ENCODE results near the gene CNP.
"Not testable (repeated sequence)": the region's sequence is repeated elsewhere in the genome, so short reads cannot be mapped to it uniquely, and the experiment has no call there.

CNP gene

DNA sequence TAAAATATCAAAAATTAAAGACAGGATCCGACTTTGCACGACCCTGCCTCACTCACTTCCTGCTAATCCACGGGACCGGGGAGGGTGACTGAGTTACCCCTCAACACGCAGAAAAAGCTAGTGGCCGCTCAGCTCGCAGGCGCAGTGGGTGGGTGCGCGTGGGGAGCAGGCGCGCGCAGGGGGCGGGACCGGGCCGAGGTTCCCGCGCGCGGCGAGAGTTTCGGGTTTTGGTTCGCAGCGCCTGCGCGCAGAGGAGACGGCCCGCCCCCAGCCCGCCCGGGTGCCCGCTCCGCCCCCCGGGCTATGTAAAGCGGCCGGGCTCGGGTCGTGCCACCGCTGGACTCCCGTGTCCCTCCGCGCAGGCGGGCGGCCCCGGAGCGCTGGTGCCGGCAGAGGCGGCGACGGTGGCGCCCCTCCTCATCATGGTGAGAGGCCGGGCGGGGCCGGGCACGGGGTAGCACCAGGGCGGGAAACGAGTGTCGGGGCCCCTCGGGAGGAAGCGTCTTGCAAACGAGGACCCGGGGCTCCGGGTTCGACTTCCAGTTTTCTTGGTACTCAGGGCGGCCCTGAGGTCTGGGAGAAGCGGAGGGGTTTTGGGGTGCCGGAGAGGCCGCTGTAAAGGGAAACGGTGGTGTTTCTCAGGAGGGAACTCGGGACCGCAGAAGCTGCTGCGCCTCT, at the start of gene CNP:
Gene CNP, plus strand, starts transcription at position 333 of the 678 bp plus-strand sequence. Its CDS starts 90 bp downstream, at position 423.
- DNase-seq (ENCODE audit: low spot score) = peak; percentile 99

GRCh38 chr17:41917192-41917591, 49.4 kb upstream of the CNP start:
- peak; percentile 60 for DNase-seq (ENCODE audit: low spot score)

DNA sequence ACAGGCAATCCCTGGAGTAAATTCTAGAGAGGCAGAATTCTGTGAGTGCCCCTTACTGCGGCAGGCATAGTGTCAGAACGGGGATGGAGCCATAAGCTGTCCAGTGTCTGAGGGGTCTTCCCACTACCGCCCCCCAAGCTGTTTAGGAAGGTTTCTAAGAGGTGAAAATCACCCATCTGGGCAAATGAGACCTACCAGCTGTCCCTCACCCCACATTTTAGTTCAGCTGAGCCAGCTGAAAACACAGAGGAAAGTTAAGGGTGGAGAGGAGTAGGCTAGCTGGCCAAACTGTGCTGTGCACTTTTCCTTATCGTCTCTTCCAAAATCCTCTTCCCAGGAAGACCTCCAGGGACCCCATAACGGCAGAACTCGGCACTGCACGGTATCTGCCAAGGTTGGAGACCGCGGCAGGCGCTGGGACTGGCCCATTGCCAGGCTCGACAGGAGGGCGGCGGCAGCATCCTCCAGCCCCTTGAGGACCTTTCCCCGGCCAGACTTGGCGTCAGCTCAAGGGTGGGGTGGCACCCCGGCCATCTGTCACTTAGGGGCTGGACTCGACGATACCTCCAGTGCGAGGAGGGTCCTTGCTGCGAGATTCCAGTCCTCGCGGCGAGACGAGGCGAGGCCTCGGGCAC, 48.8 kb upstream of the CNP start:
- no peak for DNase-seq (ENCODE audit: low spot score)

DNA sequence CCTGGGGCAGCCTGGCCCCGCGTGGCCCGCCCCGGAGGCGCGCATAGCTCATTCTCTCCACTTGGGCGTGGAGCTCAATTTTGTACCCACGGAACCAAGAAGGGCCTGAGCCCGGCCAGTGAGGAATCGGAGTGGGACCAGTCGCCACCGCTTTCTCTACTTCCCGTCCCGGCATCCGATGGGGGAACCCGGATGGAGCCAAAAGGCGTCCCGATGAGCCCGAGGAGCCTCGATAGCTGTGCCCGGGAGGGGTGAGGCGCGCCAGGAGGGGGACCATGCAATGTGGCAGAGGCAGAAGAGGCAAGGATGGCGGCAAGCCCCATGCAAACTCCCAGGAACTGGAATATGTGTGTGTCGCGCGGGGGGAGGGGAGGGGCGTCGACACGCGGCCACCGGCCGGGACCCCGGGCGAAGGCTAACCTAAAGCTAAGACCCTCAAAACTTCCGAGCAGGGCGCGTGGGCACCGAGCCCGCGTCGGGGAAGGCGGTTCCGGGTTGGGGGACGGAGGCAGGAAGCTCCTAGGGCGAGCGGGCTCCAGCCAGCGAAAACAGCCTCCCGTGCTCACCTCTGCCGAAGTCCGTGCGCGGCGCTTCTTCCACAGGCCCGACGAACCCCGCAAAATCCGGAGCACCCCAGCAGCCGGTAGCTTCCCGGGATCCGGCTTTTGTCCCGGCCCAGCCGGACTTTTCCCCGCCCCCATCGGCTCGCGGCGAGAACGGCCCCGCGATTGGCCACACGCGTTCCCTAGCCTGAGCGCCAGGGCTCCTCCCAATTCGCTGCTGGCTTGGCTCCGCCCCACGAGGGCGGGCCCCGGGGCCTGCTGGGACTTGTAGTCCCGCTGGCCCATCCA, 48.1 kb upstream of the CNP start, which contains the start of gene ACLY:
Gene ACLY, minus strand, starts transcription at position 638 of the 851 bp plus-strand sequence. CDS start 5,078 bp downstream, outside the sequence.
- DNase-seq (ENCODE audit: low spot score) = peak; percentile 99

GRCh38 chr17:41919165-41919817, 47.3 kb upstream of the CNP start:
- DNase-seq (ENCODE audit: low spot score) = no peak

DNA sequence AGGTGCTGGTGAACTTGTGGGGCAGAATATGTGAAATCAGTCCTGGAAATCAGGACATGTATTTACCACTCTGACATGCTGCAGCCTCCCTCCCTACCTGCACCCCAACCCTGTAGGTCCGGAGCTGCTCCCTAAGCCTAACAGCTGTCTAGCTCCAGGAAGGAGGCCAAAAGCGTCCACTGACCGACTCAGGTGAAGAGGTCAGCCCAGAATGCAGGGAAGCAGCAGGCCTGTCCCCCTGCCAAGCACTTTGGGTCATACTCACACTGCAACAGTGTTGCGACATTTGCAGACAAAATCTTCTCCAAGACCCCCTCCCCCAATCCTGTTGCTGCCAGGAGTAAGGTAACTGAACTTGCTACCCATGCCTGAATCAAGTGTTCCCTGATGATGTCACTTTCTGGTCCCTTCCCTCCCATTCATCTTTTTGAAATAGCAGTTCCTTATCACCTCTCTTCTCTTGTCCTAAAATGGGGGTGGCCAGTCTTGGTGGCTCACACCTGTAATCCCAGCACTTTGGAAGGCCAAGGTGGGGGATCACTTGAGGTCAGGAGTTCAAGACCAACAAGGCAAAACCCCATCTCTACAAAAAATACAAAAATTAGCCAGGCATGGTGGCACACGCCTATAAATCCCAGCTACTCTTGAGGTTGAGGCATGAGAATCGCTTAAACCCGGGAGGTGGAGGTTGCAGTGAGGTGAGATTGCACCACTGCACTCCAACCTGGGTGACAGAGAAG, 46.6 kb upstream of the CNP start:
- no peak for DNase-seq (ENCODE audit: low spot score)

DNA sequence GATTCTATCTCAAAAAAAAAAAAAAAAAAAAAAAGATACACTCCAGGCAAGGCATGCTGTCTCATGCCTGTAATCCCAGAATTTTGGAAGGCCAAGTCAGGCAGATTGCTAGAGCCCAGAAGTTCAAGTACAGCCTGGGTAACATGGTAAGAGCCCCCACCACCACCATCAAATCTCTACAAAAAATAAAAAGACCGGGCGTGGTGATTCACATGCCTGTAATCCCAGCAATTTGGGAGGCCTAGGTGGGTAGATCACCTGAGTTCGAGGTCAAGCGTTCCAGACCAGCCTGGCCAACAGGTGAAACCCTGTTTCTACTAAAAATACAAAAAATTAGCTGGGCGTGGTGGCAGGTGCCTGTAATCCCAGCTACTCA, 46.0 kb upstream of the CNP start:
- no peak for DNase-seq (ENCODE audit: low spot score)

DNA sequence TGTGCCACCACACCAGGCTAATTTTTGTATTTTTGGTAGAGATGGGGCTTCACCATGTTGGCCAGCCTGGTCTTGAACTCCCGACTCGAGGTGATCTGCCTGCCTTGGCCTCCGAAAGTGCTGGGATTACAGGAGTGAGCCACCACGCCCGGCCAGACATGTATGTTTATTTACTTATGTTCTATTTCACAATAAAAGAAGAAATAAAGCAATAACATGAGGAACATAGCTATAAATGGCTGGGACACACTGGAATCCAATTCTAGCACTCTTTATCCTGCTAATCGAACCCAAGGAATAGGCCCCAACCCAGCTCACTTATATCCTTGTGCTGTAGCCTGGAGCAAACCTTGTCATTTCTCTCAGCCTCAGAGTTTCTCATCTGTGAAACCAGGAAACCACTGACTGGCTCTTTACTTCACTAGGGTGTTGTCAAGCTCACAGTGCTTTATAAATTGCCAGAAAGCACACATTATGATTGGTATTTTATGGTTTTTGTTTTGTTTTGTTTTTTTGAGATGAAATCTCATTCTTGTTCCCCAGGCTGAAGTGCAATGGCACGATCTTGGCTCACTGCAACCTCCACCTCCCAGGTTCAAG, 40.5 kb upstream of the CNP start:
- no peak for DNase-seq (ENCODE audit: low spot score)

- DNase-seq (ENCODE audit: low spot score) = no peak
These were observed 37.8 kb upstream of the CNP start for GRCh38 chr17:41928693-41929251.

DNA sequence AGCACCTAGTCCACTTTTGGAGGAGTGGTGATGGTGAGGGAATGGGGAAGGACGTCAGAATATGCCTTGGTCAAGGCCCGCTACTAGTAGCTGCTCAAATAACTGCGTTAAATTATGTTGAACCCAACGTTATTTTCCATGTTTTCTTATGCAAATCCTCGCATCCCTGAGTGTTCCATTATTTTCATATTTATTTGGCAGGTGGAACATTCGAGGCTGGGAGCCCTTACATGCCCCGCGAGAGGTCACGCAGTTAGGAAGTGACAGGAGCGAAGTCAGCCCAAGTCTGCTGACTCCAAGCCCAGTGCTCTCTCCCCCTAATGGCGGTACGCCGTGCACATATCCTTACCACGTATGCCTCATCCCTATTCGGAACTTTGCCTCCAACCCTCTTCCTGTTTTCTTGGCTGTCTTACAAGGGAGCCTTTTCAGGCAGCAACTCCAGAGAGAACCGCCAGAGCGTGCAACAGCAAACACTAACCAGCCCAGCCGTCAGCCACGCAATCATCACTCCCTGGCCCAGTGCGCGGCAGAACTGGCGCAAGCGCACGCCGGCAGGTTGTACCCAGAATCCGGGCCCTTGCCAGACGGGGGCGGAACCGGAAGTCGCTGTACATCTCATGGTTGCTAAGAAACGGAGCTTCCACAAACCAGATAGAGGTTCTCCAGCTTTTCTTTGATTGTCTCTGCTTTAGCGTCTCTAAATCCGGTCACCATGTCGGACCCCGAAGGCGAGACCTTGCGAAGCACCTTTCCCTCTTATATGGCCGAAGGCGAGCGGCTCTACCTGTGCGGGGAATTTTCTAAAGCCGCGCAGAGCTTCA, 36.4 kb upstream of the CNP start, which contains the start of gene ODAD4:
Gene ODAD4, plus strand, starts transcription at position 609 of the 824 bp plus-strand sequence. Its CDS starts 107 bp downstream, at position 716.
- DNase-seq (ENCODE audit: low spot score) = peak; percentile 100

DNA sequence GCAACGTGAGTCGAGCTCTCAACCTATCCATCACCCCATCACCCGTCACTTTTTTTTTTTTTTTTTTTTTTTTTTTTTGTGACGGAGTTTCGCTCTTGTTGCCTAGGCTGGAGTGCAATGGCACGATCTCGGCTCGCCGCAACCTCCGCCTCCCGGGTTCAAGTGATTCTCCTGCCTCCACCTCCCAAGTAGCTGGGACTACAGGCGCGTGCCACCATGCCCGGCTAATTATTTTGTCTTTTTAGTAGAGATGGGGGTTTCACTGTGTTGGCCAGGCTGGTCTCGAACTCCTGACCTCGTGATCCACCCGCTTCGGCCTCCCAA, 35.8 kb upstream of the CNP start:
- DNase-seq (ENCODE audit: low spot score) = not testable (repeated sequence)

DNA sequence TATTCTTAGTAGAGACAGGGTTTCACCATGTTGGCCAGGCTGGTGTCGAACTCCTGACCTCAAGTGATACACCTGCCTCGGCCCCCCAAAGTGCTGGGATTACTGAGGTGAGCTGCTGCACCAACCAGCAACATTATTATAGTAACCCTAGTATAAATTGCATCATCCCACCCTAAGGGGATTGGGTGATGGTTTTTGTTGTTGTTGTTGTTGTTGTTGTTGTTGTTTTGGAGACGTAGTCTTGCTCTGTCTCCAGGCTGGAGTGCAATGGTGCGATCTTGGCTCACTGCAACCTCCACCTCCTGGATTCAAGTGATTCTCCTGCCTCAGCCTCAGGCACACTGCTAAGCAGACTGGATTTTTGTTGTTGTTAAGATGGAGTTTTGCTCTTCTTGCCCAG, 34.9 kb upstream of the CNP start:
- not testable (repeated sequence) for DNase-seq (ENCODE audit: low spot score)

DNA sequence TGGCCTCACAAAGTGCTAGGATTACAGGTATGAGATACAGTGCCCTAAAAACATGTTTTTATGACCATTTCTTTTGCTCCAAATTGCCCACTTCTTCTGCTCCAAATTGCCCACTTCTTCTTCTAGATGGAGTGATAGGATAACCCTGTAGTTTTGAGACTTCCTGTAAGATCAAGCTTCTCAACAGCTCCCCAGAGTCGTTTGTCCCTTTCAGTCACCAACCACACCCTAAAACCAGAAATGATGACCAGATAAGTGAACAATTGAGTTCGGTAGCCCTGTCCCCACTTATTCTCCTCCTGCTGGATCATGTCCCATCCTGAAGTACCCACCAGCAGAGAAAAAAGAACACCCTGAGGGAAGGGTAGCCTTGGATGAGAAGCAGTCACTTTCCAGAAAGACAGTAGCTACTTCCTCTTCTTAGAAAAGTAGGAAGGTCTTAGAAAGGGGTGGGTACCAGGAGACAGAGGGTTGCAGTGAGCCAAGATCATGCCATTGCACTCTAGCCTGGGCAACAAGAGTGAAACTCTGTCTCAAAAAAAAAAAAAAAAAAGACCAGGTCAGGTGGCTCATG, 33.7 kb upstream of the CNP start:
- no peak for DNase-seq (ENCODE audit: low spot score)

GRCh38 chr17:41935641-41936040, 31.0 kb upstream of the CNP start:
- no peak for DNase-seq (ENCODE audit: low spot score)

DNA sequence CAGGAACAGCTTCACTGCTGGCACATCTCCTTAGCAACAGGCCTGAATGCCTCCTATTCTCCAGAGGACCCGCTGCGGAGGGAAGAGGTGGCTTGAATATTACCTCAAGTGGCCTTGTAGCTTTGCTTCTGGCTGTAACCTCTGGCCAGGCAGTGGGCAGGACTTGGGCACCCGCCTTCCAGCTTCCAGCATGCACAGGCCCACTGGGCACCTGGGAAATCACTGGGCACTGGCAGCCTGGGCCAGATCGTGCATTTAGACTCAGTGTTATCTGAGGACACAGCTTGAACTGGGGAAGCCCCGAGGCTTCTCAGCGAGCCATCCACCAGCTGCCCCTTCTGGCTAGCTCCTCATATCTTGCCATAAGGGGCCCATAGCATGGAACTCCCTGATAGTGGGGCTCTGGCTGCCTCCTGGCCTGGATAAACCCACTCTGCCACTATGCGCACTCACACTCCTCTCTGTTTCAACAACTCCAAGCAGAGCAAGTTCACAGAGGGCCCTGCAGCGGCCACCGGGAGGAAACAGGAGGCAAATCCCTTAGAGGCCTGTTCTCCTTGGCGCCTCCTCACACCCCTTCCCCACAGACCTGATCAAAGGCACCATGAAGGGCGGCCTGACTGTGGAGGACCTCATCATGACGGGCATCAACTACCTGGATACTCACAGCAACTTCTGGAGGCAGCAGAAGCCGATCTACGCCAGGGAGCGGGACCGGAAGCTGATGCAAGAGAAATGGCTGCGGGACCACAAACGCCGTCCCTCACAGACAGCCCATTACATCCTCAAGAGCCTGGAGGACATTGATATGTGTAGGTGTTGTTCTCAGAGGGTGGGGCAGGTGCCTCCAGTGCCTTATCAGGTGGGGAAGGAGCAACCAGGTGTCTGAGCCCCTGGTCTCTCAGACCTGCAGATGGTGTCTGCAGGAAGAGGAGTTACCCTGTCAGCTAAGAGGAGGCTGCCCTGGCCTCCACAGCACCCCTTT, 28.3 kb upstream of the CNP start:
- DNase-seq (ENCODE audit: low spot score) = no peak

- no peak for DNase-seq (ENCODE audit: low spot score)
These were observed 27.4 kb upstream of the CNP start for GRCh38 chr17:41939044-41939692.

DNA sequence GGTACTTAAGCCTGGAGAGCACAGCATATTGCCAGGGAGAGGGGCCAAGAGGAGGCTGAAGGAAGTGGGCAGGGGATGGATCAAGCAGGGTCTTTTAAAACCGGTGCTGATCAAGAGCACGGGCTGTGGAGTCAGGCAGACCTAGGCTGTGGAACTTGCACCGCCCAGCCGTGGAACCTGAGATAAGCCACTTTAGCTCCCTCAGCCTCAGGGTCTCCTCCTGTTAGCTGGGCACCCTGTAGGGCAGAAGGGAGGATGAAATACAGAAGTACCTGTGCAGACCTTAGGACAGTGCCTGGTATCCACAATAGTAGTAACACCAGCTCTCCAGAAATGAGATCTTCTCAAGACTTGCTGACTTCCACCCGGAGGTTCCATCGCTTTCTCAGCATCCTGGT, 26.9 kb upstream of the CNP start:
- DNase-seq (ENCODE audit: low spot score) = no peak

- no peak for DNase-seq (ENCODE audit: low spot score)
These were observed 25.4 kb upstream of the CNP start for GRCh38 chr17:41941168-41941567.

All from AG08395 (cell line).